ENCODE data around the gene GPR158.

Gene GPR158

DNA sequence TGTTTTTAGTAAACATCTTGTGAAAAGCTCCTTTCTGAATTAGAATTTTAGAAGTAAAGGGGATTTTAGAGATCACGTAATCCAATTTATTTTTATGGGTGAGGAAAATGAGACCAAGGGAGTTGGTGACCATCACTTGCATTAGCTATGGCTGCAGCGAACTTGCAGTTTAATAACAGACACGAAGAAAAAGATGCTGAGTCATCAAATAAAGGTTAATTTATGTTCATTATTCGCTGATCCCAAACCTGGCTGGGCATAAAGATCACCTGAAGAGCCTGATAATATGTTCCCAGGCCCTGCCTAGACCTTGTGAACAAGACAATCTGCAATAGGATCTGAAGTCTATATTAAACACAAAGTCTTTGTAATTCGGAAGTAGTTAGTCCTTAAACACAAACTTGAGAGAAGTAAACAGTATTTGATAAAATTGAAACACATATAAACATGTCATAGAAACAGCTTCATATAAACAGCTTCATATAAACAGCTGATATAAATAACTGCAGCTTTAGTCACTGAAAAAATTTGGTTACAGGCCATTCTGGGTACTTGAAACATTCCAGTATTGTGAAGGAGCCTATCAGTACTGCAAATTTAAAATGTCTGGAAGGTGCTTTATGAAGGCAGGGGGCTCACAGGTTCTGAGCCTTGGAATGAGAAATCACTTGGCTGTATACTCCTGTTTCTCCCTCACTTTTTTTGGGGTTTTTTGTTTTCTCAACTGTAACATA is 16.5 kb downstream of the GPR158 start:
- DNase-seq (ENCODE audit: low spot score): no peak

DNA sequence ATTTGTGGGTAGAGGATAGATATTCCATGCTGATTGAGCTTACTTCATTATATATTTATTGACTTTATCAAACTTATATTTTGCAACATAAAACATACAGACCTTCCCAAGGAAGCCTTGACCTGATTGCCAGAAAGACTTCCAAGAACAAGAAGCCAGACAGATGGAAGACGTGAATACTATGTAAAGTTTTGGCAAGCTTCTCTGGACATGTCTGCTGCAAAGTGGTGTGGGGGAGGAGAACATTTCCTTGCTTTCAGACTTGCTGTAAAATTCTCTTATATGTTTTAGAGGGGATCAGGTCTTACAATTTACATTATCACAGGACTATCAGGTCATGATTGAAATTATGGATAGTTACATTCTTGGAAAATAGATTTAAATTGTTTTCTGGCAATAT is 23.4 kb downstream of the GPR158 start:
- no peak for DNase-seq (ENCODE audit: low spot score)

DNA sequence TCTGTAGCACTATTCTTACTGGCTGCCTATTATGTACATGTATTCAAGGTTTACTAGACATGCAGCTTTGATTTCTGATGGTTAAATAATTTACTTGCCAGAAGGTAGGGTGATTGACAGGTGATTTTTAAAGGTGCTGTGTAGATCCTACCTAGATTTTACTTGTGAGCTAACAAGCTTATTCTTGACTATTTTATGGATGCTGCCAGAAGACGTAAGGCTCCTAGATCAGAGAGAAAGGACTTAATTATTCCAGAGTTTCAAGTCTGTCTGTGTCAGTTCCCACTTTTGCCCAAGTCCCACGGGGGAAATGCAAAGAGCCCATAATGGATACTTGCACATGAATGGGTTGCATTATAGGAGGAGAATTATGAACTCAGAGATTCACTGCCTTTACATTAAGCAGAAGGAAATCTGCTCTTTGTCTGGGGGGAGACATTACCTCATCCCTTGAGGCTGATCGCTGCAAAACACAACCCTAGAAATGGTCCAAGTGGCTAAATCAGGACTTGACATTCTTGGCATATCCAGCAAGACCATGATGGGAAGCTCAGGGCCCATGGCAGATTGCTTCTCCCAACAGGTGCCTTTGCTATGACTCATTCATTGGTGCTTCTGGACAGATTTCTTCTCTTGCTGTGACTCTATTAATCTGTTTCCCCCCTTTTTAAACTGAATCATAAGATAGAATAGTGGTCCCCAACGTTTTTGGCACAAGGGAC is 32.1 kb downstream of the GPR158 start:
- DNase-seq (ENCODE audit: low spot score): peak; percentile 67

DNA sequence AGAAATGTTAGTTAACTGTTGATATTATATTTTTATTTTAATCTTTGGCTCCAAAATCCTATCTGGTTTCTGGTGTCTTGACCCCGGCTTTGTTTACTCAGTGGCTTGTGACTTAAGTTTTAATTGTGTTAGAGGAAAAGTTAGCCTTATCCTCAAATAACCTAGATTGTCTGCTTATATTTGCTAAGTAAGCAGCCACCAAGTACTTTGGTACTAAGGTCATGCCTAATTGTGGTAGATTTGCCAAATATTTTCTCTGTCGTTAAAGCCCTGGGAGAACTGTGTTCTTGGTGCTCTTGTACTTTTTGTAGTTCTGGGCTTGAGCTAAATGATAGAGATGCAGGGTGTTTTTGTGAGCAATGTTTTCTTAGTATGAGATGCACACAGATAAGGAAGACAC is 34.8 kb downstream of the GPR158 start:
- no peak for DNase-seq (ENCODE audit: low spot score)

DNA sequence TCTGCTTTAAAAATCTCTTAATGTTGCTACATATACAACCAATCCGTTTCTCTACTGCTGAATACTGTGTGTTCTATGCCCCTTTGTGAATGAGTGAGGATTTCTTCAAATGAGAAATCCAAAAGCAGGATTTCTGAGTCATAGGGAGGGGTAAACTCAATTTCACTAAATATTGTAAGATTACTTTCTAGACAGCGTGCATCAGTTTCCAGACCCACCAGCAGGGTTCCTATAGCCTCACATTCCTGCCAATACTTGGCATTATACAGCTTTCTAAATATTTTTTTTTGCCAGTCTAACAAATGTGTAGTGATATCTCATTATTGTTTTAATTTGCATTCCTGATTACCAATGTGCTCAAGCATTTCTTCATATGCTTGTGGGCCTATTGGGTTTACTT is 35.5 kb downstream of the GPR158 start:
- no peak for DNase-seq (ENCODE audit: low spot score)

DNA sequence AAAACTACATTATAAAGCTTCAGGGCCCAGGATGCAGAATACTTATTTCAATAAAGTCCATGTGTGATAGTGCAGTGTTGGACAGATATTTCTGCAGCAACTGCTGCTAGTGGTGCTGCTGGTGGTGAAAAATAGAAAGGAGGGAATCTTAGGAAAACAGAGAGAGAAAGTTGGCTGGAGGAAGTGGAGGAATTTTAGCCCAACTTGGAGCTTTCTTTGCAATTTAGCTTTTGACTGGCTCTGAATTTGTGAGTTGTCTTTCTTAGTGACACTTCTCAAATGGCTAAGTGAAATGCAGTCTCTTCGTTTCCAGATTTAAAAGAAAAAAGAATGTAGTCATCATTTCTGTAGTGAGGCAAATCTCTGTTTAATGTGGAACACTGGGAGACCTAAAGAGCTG is 45.4 kb downstream of the GPR158 start:
- no peak for DNase-seq (ENCODE audit: low spot score)

DNA sequence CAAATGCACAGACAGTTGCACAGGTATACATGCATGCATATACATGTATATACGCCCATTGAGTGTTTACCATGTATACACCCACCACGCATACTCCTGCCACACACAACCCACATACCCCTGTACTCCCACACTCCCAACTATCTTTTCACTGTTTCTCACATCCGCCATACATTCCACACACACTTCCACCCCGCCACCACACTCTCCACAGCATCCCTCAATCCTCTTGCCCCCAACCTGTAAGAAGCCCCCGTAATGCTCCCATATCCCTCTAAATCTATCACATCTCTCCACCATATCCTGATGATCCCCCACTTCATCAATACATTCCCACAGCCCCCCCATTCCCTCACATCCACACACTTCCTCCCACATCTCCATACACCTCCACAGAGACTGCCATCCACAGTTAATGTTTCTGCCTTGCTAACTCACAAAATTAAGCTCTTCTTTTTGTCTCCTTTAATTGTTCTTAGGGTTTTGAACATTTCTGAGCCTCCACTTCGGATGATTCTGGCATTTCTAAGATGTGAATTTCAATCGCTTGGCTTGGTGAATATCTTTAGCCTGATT is 47.4 kb downstream of the GPR158 start:
- DNase-seq (ENCODE audit: low spot score): no peak

DNA sequence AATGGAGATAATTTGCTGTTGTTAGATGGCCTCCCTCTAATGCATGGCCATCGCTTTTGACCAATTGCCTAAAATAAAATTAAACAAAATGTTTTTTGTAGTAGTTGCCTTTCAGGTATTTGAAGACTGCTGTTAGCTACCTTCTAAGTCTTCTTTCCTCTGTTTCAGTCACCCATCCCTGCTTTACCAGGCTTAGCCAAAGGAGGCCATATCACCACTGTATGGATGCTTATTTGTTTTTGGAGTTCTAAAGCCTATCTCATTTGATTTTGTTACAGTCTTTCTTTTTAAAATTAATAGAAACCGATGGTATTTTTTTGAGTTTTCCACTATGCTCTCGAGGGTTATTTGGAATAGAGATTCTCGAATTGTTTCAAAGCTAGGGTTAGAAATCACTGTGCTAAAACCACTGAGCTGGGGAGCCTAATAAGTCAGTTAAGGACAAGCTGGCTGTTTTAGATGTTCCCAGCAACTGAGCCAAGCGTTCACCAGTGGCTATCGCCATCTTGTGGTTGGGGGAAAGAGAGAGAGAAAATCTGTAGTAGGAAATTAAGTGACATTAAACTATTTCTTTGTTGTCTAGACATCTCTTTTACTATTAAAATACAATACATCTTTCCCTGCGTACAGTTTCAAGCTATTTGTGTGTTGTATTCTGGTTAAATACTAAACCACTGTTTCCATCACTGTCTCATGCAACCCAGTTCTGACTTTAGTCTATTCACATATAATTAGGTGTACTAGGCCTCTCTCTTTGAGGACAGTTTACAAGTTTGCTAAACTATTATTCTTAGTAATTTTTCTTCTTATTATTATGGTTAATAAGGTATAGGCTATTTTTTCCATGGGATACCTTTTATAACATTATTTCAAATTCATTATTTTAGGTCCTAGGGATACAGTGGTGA is 52.2 kb downstream of the GPR158 start:
- DNase-seq (ENCODE audit: low spot score): peak; percentile 66

DNA sequence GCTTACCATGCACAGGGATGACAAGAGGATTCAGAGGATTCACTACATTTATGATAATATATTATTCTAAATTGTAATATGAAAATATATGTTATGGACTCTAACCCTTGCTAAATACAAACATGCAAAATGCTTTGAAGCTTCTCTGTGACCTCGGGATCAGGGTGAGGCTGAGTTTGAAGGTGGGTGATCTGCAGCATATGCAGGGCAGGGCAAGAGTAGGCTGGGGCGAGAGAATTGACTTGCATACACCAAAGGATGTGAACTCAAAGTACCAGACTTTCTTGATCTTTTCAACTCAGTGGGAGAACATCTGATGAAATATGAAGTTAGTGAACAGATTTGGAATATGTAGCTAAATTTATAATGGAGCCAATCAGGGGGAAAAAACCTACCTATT is 57.0 kb downstream of the GPR158 start:
- no peak for DNase-seq (ENCODE audit: low spot score)

DNA sequence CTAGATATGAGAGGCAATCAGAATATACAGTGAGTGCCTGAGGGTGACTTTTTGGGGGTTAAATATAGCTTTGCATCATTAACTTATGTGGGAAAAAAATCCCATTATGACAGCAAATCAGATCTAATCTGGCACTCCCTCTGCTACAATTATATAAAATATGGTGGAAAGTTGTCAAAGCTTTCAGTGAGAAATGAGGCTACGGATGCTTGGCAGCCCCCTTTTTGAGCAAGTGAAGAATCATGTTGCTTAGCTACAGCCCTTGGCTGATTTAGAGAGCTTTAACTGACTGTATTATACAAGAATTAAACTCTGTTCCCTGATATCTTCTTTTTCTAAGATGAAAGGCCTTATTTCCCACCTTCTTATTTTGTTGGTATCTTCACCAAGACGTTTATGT is 57.4 kb downstream of the GPR158 start:
- DNase-seq (ENCODE audit: low spot score): no peak

DNA sequence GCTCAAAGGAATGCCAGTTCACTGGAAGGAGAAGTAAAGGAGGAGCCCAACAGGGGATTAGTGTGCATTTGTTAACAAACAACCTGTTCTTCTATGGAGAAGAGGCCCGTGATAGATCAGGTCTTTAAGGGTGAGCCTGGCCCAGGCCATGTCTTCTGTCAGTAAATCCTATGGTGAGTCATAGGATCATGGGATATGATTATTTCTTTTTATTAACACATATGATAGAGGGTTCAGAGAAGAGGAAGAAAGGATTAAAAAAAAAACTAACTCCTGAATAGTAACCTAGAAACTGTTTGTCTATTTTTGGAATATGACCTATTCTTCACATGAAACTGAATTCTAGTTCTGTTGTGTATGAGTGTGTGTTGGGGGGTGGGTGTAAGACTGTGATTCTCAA is 70.4 kb downstream of the GPR158 start:
- DNase-seq (ENCODE audit: low spot score): no peak

DNA sequence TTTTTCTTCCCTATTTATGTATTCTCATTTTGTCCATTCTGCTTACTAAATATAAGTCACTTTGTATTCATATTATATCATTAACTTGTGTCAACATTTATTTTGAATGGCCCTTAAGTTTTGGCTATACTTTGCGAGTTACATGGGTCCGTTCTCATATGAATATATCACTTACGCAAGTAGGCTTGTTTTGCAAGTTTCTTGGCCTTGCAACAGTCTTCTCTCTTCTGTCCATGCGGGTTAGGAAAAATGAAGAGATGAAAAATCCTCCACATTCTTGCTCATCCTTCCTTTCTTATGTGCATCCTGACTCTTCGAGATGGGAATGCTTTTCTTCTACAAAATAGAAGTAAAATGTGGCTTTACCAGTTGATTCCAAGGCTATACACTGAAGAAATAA is 82.8 kb downstream of the GPR158 start:
- DNase-seq (ENCODE audit: low spot score): no peak

DNA sequence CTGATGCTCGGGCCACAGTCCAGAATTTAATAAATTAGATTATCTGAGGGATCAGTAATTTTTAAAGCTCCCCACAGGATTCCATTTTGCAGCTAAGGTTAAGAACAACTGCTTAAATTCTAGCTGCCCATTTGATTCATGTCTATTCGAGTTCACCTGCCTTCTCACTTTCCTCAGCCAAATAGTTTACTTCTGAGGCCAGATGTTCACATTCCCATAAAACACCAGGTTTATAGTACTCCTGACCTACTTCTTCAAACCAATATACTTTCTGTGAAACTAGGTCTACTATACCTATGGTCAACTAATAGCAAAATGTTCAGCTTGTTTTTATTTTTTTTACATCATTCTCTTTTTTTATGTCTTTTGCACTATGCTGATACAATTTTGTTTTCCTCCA is 86.3 kb downstream of the GPR158 start:
- no peak for DNase-seq (ENCODE audit: low spot score)

DNA sequence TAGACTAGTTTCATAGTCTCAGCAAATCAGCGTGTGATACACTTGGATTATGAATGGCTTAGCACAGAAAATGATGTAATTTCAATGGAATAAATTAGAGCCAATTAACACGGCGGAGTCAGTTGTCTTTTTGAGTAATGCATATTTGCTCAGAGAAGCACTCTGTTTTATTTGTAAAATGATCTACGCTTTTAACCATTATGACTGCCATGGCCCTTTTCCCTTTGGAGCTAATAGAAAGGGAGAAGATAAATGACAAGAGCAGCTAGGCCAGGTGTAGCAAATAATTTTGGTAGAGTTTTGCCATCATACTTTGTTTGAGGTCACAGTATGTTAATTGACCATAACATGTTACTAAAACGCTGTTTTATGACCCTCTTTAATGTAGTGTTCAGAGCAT is 86.8 kb downstream of the GPR158 start:
- no peak for DNase-seq (ENCODE audit: low spot score)

DNA sequence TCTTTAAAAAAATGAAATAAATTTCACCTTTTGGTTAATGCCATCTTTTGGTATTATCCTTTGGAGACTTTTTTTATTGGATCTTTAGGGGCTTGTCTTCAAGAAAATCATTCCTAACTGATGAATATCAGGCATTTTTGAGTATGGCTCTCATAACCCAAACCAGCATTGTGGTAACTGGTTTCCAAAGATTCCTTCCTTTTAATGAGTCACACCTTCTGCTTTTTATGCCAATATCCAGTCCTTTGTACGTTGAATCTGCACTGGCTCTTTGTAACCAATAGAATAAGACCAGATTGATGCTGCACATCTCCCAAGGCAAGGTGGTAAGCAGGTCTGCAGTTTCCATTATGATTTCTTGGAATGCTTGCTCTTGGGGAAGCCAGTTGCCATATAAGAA is 89.1 kb downstream of the GPR158 start:
- no peak for DNase-seq (ENCODE audit: low spot score)

DNA sequence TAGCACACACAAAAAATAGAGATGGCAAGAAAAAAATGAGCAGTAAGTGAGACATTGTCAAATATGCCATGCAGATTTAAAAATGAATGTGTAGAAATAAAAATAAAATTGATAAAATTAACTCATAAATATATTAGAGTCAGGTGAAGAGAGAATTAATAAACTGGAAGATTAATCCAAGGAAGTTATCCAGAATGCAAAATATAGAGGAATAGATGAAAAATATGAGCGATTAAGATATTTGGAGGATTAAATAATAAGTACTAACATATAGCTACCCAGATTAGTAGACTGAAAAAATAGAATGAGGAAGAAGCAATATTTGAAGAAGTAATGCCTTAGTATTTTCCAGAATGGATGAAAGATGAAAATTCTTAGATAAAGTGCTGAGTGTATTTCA is 103.4 kb downstream of the GPR158 start:
- no peak for DNase-seq (ENCODE audit: low spot score)

DNA sequence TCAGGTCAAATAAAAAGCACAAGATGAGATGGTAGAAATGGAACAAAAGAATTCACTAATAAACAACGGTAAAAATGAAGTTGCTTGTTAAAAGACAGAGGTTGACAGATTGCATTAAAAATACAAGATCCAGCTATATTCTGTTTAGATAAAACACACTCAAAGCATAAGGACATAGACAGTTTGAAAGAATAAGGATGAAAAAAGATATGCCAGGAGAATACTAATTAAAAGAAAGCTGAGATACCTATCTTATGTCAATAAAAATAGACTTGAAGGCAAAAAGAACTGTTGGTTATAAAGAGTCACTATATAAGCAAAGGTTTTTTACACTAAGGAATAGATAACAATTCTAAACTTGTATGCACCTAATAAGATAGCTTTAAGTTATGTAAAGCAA is 105.3 kb downstream of the GPR158 start:
- DNase-seq (ENCODE audit: low spot score): no peak

DNA sequence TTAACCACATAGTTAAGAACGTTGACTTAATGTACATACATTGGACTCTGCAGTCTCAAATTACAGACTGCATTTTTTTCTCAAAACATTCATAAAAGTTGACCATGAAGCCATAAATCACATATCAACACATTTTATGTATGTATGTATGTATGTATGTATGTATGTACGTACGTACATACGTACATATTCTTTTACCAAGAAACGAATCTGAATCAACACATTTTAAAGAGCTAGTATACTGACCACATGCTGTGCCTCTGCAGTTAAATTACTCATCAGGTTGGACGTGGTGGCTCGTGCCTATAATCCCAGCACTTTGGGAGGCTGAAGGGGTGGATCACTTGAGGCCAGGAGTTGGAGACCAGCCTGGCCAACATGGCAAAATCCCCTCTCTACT is 105.8 kb downstream of the GPR158 start:
- DNase-seq (ENCODE audit: low spot score): no peak

DNA sequence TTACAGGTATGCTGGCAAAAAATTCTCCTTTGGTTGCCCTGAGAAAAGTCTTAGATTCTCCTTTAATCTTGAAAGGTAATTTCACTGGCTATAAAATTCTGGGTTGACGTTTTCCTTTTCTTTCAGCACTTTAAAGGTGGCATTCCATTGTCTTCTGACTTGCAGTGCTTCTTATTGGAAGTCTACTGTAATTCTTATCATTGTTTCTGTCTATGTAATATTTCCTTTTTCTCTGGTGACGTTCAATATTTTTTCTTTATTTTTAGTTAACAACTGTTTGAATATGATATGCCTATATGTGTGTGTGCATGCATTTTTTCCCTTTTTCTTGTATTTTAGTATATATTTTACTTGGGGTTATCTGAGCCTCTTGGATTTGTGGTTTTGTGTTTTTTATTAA is 111.0 kb downstream of the GPR158 start:
- DNase-seq (ENCODE audit: low spot score): no peak

DNA sequence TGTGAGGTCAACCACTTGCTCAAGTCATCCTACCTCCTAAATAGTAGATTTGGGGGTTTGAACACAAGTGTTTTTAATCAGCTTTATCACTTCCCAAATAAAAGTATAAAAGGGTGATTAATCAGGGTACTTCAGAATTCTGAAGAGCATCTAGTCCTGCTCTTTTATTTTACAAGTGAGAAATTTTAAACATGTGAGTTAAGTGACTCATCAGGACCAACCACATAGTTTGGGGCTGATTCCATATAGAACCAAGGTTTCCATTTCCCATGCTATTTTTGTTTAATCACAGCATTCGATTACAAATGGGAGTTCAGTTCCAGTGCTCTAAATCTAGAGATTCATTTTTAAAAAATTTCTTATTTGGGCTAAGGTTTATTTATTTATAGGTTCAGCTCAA is 113.4 kb downstream of the GPR158 start:
- no peak for DNase-seq (ENCODE audit: low spot score)

DNA sequence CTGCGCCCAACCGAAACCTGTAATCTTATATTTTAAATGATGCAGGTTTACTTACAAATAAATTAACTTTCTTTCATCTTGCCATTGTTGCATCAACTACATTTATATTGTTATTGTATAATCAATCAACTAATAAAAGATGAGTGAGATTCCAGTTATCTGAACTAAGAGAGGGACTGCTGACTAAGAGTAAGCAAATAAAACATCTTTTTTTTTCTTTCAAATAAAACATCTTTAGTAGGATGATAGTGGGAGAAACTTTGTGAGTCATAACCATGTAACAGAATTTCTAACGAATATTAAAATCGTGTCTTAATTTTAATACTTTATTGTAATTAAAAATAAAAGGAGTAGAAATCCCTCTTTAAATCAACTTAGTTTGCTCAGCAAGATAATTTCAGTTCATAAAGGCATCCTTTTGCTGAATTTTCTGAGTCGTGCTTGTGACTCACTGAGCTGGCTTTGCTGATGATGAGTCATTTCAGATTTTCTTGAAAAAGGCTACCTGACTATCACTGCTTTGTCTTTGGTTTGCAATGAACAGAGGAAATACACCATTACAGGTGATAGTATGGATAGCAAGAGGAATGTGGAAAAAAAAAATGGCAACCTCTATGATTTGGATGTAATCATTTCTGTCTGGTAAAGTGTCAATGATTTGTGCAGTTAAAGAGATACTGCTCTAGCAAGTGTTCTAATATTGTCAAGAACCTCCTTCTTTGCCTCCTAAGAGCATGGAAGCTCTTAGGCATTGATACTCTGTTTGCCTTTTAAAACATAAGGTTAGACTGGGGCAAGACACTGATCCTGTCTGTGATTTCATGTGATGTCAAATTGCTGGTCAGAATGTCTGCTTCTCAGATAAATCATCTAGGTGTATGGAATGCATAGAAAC is 119.5 kb downstream of the GPR158 start:
- DNase-seq (ENCODE audit: low spot score): no peak

Data from cerebellar cortex (tissue), 1 donor.